ENCODE measurements around the gene SEMA6A. TPM values are rescaled to one million over a fixed set of nuclear protein-coding genes. Genes with fewer than 3 reads are reported as not detected.
"Not testable (repeated sequence)": the region's sequence is repeated elsewhere in the genome, so short reads cannot be mapped to it uniquely, and the experiment has no call there.

SEMA6A gene
- polyA plus RNA-seq, 1 donor: 72.5 TPM

DNA sequence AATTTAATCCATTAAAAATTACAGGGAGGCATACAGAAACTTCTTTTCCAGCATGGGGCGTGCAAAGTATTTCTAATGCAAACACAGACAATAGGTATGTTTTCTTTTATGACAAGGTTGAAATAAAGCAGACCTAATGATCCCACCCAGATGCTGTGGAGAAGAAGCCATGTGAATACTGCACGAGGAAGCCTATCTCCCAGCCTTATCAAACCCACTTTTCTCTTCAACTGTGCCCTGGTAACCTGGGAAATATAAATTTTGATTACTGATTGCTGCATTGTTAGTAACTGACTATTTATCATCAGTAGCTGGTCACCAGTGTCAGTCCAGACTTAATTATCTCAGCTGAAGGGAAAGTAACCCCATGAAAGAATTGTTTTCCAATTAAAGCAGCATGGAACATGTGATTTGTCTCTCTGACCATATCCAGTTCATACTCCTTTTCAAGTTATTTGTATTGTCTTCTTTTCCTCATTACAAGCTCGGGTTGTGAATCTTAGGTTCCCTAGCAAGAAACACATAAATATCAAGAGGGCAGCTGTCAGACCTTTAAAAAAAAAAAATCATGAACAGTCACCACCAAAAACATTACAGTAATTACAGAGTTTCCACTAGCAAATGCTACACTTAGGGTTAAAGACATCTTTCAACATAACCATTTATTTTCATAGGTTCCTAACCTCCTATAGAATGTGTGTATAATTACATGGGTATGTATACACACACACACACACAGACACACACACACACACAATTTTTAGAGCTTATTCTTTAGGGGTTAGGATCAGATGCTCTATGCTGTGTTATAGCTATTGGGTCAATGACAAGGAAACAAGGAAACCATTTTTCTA is 50.3 kb downstream of the SEMA6A start:
- DNase-seq: no peak

DNA sequence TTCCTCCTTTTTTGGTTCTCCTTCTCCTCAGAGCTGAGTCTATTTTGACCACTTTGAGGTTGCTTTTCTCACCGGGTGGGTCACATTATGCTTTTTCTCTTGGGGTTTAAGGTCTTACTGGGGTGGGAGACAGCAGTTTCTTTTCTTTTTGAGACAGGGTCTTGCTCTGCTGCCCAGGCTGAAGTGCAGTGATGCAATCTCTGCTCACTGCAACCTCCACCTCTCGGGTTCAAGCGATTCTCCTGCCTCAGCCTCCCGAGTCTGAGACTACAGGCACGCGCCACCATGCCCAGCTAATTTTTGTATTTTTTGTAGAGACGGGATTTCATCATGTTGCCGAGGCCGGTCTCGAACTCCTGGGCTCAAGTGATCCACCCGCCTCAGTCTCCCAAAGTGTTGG is 51.4 kb downstream of the SEMA6A start:
- not testable (repeated sequence) for DNase-seq

DNA sequence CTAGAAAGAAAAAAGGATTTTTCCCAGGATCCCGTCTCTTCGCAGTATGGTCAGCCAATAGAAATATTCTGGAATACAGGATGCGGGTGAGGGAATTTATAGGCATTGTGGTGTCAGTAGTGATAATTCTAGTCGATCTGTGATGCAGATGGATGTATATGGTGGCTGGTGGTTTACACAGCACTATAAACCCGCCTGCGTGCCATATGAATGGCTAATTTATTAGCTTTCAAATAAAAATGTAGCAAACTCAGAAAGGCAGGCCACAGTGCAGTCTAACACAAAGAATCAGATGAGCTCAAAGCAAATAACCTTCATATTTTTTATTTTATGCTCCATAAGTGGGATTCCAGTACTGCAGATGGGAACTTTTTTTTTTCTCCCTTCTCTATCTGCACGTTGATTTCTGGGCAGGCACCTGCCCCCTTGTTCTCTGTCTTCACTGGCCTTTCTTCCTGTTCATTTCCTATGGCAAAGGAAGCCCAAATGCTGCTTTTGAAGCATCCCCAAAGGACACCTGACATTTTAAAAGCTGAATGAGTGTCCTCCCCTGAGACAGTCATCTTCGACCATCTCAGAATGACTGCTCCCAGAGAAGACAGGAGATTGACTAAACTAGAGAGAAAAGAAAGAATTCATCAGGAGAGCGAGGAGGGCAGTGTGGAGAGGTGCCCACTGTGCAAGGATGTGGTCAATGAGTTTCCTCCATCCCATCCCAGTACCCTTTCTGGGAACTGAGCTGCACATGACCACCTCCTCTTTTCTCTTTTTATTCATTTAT is 52.1 kb downstream of the SEMA6A start:
- DNase-seq: no peak

DNA sequence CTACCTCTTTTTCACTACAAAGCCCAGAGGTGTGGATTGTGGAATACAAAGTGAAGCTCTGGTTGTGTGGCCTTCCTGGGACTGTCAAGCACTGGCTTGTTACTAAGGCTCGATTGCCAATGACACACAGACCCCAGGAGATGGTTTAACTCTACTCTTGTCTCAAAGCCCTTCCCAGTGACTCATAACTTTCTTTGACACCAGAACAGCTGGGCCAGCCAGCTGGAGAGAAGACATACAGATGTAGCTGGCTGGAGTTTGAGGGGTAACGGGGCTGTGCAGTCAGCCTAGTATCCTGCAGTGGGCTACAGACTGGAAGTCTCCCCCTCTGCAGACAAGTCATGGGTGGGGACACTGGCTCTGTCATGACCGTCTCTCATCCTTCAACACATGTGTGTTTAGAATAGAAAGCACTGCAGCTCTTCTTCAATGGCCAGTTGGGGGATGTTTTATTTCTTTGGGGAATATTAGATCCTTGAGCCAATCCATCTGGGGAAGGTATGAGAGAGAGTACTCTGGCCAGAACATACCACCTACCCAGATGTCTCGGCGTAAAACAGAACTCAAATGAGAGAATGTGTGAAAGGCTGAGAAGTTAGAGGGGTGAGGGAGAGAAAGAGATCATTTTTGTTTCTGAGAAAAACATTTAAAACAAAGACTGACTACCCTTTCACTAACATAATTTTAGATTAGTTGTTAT is 53.3 kb downstream of the SEMA6A start:
- no peak for DNase-seq

DNA sequence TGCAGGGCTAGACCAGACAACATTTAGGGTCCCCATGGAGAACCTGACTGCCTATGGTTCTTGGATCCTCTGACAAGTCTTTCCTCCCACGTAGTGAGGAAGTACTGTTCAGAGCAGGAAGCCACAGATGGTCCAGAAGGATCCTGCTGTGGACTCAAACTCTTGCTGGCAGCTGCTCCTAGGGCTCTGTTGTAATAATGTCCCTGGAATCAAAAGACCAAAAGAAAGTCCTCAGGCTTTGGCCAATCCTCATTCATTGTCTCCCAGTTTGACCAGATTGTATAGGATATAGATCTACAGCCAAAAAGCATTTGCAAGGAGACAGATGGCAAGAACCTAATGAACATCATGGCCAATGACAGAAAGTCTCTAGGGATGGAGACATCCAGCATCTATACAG is 53.9 kb downstream of the SEMA6A start:
- no peak for DNase-seq

DNA sequence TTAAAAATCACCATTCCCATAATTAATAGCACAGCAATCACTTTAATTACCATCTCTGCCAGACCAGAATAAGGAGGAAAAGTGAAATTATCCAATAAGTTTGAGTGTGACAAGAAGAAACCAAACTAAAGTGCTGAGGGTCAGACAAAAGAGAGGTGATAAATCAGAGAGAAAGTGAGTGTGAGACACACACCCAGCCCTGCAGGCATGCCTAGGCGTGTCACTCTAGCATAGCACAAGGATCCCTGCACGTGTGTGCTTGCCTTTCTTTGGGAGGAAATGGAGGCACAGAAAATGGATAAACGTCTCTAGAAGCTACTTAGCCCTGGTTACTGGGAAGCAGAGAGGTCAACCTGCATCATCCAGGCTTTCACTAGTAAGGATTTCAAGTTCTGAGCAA is 56.2 kb downstream of the SEMA6A start:
- no peak for DNase-seq

DNA sequence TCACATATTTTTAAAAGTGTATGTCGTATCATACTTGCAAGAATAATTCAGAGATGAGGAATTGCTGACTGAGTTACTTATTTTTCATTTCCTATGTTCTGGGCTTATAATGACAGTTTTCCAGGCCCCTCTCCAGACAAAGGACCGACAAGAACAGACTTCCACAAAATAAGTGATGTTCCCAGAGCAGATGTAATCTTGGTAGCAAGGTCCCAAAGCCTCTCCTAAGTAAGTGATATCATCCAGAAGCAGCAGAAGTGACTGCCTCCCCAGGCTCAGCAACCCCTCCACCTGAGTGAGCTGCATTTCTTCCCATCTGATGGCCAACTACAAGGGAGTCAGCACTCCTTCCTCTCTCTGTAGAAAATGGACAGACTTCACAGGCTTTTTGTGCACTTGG is 57.1 kb downstream of the SEMA6A start:
- no peak for DNase-seq

DNA sequence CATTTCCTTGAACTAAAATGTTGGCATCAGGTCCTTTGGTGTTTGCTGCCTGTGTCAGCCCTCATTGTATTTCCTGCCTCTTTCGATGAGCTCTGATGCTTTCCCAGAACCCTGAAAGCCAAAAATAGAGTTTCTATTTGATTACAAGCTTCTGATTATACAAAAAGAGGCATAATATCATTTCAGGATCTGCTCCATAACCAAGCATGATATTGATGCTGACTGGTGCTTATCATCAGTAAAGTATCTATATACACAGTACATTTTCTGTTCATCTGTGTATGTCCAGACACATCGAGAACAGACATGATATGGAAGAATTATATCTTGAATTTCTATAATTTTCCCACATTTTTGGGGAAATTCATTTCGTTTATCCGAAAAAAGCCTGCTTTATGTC is 58.6 kb downstream of the SEMA6A start:
- DNase-seq: no peak

DNA sequence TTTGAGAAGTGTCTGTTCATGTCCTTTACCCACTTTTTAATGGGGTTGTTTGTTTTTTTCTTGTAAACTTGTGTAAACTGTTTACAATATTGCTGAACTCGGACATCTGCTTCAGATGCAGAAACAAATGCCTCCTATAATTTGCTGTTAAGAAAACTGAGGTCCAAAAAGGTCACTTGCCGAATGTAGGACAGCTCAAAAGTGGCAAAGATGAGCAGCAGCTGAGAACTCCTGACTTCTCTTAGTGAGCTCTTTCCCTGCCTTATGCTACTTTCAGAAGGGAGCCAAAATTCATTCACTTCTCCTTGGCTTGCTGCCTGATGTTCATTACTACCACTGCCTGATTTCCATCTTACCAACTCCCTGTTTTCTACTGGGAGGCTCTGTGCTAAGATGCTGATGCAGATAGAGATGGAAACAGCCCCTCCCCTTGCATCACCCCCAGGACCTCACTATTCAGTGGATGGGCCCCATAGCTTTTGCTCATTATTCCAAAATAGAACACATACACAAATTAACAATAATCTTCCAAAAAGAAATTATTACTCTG is 60.1 kb downstream of the SEMA6A start:
- no peak for DNase-seq

DNA sequence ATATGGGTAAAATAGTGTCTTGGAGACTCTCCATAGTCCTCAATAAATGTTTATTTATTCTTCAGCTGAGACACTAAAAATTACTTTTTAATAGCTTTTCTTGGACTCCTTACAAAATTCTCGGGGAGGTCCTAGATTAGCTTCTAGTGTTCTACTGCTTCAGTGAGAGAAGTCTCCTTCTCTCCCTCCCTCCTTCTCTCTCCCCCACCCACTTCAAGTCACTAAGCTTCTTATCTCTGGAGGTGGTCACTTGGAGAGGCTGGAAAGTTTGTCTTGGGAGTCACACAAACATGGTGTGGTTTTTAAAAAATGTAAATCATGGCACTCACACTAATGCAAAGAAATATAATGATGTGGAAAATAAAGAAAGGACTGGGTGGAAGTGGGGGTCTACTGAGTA is 64.1 kb downstream of the SEMA6A start:
- no peak for DNase-seq

DNA sequence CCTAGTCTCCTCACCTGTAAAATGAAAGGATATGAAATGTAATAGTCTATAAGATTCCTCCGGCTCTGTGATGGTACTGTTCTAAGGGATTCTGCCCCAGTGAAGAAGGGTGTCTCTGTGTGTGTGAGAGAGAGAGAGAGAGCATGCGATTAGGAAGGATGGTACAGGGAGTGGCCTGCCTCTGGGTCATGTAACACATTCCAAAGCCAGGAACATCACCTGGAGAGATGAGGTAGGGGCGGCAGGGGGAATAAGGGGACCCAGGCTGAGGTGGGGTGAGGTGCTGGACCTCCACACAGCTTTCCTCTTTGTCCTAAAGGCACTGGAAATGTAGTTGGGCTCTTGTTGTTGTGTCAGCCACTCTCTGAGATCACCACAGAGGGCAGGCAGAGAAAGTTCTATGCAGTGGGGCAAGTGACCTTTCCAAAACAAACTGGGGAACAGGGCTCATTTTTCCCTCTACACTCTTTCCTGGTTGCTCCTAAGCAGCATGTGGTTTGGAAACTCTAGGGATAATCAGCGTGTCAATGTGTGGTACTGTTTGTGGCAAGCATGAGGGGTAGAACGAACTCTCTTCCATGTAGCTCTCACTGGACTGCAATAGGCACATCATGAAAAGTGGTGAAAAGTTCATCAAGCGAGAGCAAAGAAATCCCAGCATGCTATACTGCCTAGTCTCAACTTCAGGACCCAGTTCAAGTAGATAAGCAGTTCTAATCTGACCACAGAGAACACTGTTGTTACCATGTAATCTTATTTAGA is 65.0 kb downstream of the SEMA6A start:
- no peak for DNase-seq

DNA sequence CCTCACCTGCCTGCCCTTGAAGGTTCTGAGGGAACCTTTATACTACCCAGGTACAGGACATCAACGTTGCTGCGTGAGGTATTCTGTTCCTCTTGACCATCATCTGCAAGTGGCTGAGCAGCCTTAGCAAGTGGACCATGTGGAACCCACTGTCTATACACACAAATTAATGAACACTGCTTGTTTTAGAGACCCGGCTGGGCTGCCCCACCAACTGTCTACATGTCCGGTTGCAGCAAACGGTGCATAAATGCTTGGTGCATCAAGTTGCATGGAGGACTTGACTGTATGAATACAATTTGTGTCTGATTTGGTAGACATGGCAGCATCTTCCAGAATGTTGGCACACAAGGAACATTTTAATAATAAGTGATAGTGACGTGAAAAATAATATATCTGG is 65.8 kb downstream of the SEMA6A start:
- no peak for DNase-seq

DNA sequence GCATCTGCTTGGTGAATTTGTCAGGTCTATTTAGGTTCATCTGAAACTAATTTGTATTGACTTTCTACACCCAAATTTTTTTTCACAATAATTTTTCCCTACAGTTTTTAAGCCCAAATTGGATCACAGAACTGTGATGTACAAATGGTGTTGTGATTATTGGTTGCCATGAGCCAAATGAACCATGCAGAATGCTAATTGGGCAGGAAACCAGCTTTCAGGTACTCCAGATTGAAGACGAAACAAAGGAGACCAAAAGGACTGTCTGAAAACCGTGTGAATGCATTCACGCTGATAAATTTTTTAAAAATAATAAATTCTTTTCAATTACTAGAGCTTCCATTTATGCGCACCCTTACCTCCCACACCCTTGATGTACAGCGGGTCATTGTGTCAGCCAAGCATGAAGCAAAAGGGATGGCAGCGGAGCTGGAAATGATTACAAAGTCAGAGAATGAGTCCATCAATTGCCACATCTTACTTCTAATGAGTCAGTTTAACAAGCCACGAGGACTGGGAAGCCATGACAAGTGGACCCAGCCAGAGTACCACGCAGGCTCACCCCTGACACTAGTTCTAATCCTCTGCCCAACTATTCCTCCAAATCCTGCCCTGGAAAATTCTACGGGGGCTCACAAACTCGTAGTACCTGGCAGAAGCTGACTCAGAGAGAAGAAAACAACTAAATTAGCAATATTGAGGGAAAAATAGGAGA is 66.5 kb downstream of the SEMA6A start:
- no peak for DNase-seq

DNA sequence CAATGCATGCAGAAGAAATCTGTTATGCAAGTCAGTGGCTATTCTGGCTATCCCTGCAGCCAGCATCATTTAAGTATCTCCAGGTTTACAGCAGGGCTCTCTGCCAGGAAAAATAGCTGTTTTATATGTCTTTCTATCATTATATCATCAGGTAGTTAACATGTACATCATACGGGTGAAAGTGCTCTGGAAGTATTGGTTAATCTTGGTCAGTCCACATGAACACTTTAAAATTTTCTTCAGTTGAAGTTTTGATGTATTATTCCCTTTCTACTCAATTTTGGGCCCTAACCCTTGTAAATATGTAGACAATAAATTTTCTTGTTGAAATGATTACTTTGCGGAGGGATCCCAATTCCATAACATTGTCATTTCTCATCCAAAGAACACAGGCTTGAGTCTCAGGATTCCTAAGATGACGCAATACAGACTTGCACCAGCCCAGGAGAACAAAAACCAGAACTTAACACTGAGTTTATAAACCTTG is 67.5 kb downstream of the SEMA6A start:
- no peak for DNase-seq

DNA sequence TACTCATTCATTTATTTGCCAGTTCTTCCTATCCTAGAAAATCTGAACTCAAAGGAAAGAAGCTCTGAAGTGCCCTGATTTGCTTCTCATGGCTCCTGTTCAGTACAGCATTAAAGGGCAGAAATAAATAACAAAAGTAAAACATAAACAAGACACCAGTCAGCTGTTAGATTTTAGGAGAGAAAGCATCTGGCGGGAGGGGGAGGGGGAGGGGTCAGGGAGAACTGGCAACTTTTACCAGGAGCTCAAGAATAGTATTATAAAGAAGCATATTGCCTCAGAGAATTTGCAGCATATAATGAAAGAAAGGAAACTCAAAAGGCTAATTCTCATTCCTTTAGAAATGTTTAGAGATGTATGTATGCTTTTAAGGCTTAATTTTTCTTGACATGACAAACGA is 68.1 kb downstream of the SEMA6A start:
- DNase-seq: no peak

DNA sequence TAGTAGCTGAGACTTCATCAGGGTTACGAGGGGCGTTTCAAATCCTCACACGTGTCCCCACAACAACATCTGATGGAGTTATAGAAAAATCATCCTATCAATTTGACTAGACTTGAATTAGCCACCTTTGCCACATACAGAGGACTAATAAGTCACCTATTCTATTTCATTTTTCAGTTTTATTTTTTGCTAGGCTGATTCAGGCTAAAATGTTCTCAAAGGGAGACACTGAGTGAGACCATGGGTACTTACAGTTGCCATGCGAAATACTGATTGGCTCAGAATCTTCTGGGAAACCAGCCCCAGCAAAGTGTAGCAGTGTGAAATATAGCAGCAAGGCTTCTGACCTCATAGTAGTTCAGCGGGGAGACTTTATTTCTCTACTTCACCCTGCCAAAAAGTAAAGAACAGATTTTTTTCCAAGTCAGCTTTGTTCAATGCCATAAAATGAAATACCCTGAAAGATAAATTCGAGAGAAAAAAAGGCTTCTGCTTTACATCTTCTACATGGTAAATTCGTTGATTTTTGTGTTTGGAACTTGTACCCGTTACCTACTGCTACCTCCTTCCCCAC is 69.9 kb downstream of the SEMA6A start:
- no peak for DNase-seq

DNA sequence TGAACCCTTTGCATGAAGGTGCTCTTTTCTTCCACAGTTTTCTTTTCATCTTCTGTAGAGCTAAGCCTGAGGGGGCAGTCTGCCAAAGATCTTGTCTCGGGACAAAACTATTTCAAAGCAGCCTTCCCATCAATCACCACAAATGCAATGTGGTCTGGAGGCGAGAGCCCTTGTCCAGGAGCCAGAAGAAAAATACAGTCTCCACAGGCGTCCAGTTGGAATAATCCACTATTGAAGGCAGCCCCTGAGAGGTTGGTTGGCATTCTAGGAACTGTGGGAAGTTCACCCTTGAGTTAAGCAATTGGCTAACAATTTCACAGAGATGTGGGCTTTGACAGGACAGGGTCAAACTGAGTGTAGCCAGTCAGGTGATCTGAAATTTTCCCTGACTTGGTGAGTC is 72.0 kb downstream of the SEMA6A start:
- no peak for DNase-seq

DNA sequence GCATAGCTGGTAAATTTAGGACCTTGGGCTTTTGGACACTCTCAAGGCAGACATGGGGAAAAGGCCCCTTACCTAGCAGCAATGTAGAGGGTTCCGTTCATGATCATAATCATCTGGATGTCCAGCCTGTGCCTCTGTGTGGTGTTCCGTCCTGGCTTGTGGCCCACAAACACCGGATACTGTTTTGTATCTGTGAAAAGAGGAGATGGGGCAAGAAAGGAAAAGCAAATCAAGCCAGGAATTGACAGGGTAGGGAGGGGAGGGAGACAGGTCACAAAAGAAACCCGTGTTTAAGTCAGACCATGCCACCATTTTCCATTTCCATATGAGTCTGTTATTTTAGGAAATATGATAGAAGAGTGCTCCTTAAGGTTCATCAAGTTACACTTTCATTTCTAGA is 72.5 kb downstream of the SEMA6A start:
- DNase-seq: no peak

DNA sequence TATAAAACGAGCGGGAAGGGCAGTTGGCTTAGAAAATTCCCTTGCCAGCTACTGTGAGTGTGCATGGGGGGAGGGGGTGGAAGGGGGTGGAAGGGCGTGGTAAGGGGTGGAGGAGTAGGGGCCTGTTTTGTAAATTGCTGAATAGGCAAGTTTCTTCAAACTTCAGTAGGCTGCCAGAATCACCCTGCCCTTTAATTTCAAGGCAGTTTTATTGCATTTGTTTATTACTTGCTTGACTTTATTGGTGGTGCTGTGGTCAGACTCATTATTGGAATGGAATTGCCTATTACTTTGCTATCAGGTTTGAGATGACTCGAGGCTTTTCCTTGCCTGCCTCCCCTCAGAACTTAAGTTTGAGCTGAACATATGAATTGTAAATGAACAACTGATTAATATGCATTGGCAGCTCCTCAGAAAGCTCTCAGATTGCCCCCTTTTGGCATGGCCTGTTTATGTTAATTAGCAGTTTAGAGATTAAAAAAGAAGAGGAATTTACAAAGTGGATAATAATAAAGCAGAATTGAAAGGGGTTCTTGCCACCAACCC is 76.0 kb downstream of the SEMA6A start:
- DNase-seq: no peak

DNA sequence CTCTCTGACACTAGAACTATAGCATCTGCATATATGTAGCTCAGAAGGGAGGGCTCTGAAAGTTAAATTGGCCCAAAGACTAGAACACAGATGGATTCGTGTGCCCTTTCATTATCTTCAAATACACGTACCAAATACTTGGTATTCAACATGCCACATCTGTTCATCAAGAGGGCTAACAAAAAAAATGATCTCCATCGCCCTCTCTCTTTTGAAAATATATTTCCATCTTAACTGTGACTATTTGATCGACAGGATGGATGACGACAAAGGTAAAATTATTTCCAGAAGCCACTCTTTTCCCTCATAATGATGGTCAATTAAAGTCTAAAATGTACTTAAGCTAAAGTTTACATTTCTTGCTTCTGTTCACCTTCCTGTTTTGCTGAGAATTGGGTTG is 77.0 kb downstream of the SEMA6A start:
- no peak for DNase-seq

Measured in left kidney (tissue), 2 donors.